Stimulated activated naive B cell treated with anti-CD40 and anti-IgM and Interleukin-4, amounts not matched to agents 10 μg/mL and 1 μg/mL and 100 μg/mL, for 72 hours (primary cell): Measurements from ENCODE around the gene GRAP.
"Not testable (repeated sequence)": the region's sequence is repeated elsewhere in the genome, so short reads cannot be mapped to it uniquely, and the experiment has no call there.

Source experiments
- ATAC-seq, 2 donors: fragments of 150-1000 bp; cut with Tn5 transposase; replicated peaks; 2 replicates each; pipeline ENCODE4 v1.10.0; 2021; ENCODE audit warnings: moderate library complexity in 1 of 2
- DNase-seq: peaks from one replicate; pipeline ENCODE4 v3.0.0; 2021
- H3K27ac Mint-ChIP-seq: one replicate; pipeline ENCODE4 v1.8.0; 2022; ENCODE audit warnings: mild to moderate bottlenecking, mixed read lengths
- H3K27me3 Mint-ChIP-seq, 2 donors: one replicate each; pipeline ENCODE4 v1.8.0; 2022; ENCODE audit warnings: mixed read lengths in 2 of 2
- H3K36me3 Mint-ChIP-seq, 2 donors: one replicate each; pipeline ENCODE4 v1.8.0; 2022; ENCODE audit warnings: mixed read lengths in 2 of 2, mild to moderate bottlenecking in 1 of 2
- H3K4me1 Mint-ChIP-seq, 2 donors: one replicate each; pipeline ENCODE4 v1.8.0; 2022; ENCODE audit warnings: mixed read lengths in 2 of 2, mild to moderate bottlenecking in 1 of 2
- H3K4me3 Mint-ChIP-seq, 2 donors: one replicate each; pipeline ENCODE4 v1.8.0; 2022; ENCODE audit warnings: mild to moderate bottlenecking in 2 of 2, mixed read lengths in 2 of 2, moderate library complexity in 1 of 2
- H3K9me3 Mint-ChIP-seq, 2 donors: one replicate each; pipeline ENCODE4 v1.8.0; 2022; ENCODE audit warnings: mixed read lengths in 2 of 2, mild to moderate bottlenecking in 1 of 2

GRAP gene

GRCh38 chr17:19046782-19047375 lies at the start of gene GRAP:
TSS of gene GRAP (minus strand) at chr17:19046957. CDS start at chr17:19046926, 31 bp downstream.
- not testable (repeated sequence) for DNase-seq, H3K27me3 Mint-ChIP-seq, H3K36me3 Mint-ChIP-seq, H3K4me3 Mint-ChIP-seq, H3K9me3 Mint-ChIP-seq, H3K27ac Mint-ChIP-seq, H3K4me1 Mint-ChIP-seq
- peak; percentile 54 to 58 for ATAC-seq

DNA sequence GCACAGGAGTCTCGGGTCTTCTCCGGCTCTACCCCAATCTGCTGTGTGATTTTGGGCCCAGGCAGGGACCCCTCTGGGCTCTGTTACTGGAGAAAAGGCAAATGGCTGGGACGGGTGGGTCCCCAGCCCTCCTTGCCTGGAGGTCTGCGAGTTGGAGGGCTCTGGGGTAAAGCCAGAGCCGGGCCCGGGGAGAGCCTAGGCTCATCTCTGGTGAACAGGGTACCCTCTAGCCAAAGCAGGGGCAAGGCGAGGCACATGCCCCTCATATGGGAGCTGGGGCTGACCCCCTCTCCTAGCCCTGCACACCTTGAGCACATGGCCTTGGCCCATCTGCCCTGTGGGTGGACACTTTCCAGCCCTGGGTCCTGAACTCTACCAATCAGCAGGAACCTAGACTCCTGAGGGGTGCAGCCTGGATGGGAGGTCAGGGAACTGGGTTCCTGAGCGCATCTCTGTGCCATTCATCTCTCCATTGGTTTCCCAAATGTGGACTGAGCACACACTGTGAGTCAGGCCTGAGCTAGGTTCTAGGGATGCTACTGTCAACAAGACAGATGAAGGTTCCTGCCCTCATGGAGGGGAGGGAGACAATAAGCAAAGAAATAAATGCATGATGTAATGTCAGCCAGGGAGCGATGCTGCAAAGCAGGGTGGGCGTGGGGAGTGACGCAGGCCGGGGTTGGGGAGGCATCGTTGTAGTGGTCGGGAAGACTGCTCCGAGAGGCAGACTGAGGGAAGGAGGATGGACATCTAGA lies 47.1 kb upstream of the GRAP start:
- not testable (repeated sequence) for H3K27ac Mint-ChIP-seq, H3K9me3 Mint-ChIP-seq, H3K27me3 Mint-ChIP-seq, H3K4me3 Mint-ChIP-seq, H3K4me1 Mint-ChIP-seq, ATAC-seq, DNase-seq, H3K36me3 Mint-ChIP-seq

GRCh38 chr17:19092737-19093683 lies 46.3 kb upstream of the GRAP start:
- not testable (repeated sequence) for ATAC-seq, H3K36me3 Mint-ChIP-seq, H3K9me3 Mint-ChIP-seq

GRCh38 chr17:19090058-19090772 lies 43.5 kb upstream of the GRAP start:
- ATAC-seq = peak; percentile 74 to 80
- H3K36me3 Mint-ChIP-seq, H3K4me1 Mint-ChIP-seq, H3K4me3 Mint-ChIP-seq, DNase-seq, H3K27me3 Mint-ChIP-seq, H3K27ac Mint-ChIP-seq, H3K9me3 Mint-ChIP-seq: not testable (repeated sequence)

More at GRCh38 chr17:19092737-19093683, 46.3 kb upstream of the GRAP start:
- not testable (repeated sequence) for H3K4me1 Mint-ChIP-seq, H3K27me3 Mint-ChIP-seq, H3K4me3 Mint-ChIP-seq, H3K27ac Mint-ChIP-seq, DNase-seq

DNA sequence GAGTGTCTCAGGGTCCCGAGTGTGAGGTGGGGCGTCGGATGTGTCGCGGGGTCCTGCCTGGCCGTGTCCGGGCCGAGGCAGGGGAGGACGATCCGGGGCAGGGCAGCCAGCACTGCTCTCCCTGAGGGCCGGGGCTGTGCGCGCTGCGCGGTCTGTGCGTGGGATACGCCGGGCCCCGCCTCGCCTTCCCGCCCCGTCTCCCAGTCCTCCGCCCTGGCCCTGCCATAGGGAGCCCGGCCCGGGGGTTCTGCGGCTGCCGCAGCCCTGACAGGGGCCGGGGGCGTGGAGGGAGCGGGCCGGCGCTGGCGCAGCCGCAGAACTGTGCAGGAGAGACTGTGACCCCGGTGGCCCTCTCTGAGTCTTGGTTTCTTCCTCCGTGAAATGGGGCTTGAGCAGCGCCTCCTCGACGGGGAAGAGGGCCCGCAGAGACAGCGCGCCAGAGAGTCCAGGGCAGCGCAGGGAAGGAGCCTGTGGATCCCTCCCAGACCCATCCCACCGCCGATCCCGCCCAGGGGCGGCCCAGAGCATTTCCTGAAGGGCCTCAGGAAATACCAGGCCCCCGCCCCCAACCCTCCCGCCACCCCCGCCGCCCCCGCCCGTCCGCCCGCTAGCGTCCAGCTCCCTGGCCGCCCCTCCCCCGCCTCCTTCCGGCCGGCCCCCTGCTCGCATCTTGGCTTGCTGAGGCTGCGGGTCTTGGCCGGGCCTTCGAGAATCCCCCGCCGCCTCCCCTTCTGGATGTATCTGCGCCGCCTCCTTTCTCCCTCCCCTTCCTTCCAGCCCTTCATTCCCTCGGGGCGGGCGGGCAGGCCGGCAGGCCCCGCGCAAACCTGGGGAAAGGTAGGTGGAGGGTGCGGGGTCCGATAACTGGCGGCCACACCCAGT lies 42.3 kb upstream of the GRAP start:
- not testable (repeated sequence) for H3K27me3 Mint-ChIP-seq, H3K4me1 Mint-ChIP-seq, H3K4me3 Mint-ChIP-seq, DNase-seq, H3K36me3 Mint-ChIP-seq, H3K27ac Mint-ChIP-seq, H3K9me3 Mint-ChIP-seq
- ATAC-seq = peak; percentile 28 to 35

DNA sequence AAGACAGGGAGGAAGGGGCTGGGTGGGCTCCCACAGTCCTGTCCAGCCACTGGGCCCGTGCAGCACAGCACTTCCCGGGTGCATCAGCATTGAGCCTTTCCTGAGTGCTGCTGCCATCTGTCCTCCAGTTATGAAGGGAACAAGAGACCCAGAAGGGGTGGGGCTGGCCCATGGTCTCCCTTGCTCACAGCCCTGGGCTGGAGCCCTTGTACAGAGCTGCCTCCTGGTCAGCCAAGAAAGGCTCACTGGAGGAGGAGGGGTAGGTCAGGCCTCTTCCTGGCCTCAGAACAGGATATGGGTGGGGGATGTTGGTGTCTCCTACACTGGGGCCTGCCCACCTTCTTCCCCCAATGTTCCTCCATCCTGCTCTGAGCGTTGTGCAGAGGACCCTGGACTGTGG lies 30.6 kb upstream of the GRAP start:
- not testable (repeated sequence) for ATAC-seq, H3K36me3 Mint-ChIP-seq, H3K27me3 Mint-ChIP-seq, H3K27ac Mint-ChIP-seq, DNase-seq, H3K9me3 Mint-ChIP-seq, H3K4me3 Mint-ChIP-seq, H3K4me1 Mint-ChIP-seq

GRCh38 chr17:19076398-19077192 lies 29.8 kb upstream of the GRAP start:
- H3K9me3 Mint-ChIP-seq, H3K27ac Mint-ChIP-seq, H3K4me1 Mint-ChIP-seq, DNase-seq, H3K4me3 Mint-ChIP-seq, H3K27me3 Mint-ChIP-seq, H3K36me3 Mint-ChIP-seq: not testable (repeated sequence)
- ATAC-seq = peak; percentile 95 to 97

- not testable (repeated sequence) for H3K27ac Mint-ChIP-seq, H3K4me1 Mint-ChIP-seq, H3K9me3 Mint-ChIP-seq, H3K36me3 Mint-ChIP-seq, H3K4me3 Mint-ChIP-seq, DNase-seq, H3K27me3 Mint-ChIP-seq
- peak; percentile 97 for ATAC-seq
These were observed 23.8 kb upstream of the GRAP start for GRCh38 chr17:19070318-19071168.

DNA sequence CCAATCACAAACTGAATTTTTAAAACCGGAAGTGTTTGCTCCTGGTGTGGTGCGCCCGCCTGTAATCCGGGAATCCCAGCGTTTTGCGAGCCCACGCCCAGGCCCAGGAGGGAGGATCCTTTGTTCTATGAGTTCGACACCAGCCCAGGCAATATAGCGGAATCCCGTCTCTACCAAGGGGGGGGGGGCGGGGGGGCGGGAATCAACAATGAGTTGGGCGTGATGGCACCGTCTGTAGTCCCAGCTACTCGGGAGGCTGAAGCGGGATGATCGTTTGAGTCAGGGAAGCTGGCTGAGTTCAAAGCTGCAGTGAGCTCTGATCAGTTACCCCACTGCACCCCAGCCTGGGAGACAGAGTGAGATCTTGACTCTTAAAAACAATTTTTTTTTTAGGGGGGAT lies 17.6 kb upstream of the GRAP start:
- not testable (repeated sequence) for H3K9me3 Mint-ChIP-seq, ATAC-seq, H3K27me3 Mint-ChIP-seq, H3K4me1 Mint-ChIP-seq, H3K36me3 Mint-ChIP-seq, DNase-seq
- Mint-ChIP-seq H3K4me3 (peak overlapping the region in 1 of 2 donors; percentile 61), H3K27ac (peak overlapping the region; percentile 75)

- ATAC-seq (peak in 1 of 2 donors; percentile 48), DNase-seq (peak; percentile 99)
- not testable (repeated sequence) for H3K36me3 Mint-ChIP-seq, H3K9me3 Mint-ChIP-seq, H3K4me1 Mint-ChIP-seq, H3K27me3 Mint-ChIP-seq
- peak overlapping the region; percentile 25 to 80 for H3K4me3 Mint-ChIP-seq
- H3K27ac Mint-ChIP-seq = peak overlapping the region; percentile 98
These were observed 16.7 kb upstream of the GRAP start for GRCh38 chr17:19063326-19063956.

GRCh38 chr17:19062718-19063325 lies 16.1 kb upstream of the GRAP start:
- not testable (repeated sequence) for H3K9me3 Mint-ChIP-seq, H3K36me3 Mint-ChIP-seq, H3K27ac Mint-ChIP-seq, DNase-seq, H3K27me3 Mint-ChIP-seq, H3K4me3 Mint-ChIP-seq, H3K4me1 Mint-ChIP-seq
- peak; percentile 70 to 74 for ATAC-seq
